Embryonic facial prominence (tissue), 1 donor: ENCODE results near the gene ALDH3B1.

Source experiments
- DNase-seq: peaks from one replicate; pipeline ENCODE4 v3.0.0-alpha.2; 2016; ENCODE audit errors: extremely low spot score

ALDH3B1 gene

GRCh38 chr11:67996622-67997474, 13.3 kb upstream of the ALDH3B1 start:
- no peak for DNase-seq

DNA sequence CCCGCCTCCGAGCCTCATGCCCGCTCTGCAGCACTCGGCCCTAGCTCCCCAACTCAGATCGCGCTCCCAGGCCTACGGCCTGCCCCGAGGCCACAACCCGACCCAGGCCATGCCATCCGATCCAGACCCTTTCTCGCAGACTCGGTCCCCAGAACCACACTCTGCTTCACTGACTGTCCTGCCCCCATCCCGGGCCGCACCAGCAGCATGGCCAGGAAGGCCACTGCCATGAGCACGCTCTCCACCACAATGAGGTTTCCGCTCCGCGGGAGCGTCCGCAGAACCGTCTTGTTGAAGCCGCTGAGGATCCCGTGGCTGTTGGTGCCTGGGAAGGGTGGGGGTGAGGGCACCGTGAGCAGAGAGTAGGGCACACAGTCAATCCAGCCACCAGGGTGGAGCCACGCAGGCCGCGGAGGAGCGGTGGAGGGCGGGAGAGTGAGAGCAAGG, 12.6 kb upstream of the ALDH3B1 start:
- no peak for DNase-seq

DNA sequence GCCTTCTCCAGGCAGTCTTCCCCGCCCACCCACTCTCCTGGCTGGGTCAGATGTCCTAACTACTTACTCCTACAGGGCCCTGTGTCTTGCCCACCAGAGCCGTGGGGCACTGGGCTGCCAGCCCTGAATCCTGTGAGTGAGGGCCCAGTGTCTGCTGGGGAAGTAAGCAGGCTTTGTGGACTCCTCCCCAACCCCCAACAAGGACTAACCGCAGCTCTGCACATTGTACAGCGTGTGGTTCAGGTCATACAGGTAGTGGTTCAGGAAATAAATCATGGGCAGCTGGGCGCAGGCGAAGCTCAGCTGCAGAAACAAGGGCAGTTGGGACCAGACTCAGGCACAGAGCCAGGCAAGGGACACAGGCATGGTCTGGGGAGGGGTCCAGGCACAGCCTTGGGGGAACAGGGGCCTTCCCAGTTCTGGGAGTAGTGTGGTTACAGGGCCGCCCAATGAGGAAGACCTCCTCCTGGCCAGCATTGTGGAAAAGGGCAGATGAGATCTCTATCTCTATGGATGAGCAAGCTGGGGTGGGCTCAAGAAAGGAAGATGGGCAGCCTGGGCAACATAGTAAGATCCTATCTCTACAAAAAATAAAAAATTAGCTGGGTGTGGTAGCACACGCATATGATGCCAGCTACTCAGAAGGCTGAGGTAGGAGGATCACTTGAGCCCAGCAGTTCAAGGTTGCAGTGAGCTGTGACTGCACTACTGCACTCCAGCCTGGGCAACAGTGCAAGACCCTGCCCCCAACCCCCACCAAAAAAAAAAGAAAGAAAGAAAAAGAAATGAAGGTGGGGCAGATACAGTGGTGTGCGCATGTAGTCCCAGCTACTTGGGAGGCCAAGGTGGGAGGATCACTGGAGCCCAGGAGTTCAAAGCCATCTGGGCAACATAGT, 11.7 kb upstream of the ALDH3B1 start:
- no peak for DNase-seq

DNA sequence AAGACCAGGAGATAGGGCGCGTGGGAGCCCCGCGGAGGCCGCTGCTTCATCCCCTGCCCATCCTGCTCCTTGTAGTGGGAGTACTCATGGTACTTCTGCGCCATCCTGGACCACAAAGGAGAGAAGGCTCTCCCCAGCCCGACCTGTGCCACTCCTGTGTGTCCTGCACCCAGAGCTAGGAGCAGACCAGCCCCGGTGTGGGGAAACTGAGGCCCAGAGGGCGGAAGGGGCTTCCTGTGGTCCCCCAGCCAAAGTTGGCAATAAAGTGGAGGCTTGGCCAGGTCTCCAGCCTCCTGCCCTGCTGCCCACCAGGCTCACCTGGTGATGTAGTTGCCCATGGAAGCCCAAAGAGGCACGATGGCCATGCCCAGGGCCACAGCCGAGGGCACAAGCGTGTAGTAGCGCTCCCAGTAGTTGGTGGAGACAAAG, 10.9 kb upstream of the ALDH3B1 start:
- DNase-seq, result no peak

- no peak for DNase-seq
These were observed 10.4 kb upstream of the ALDH3B1 start for GRCh38 chr11:67999704-68000103.

- DNase-seq, result no peak
These were observed 7.6 kb upstream of the ALDH3B1 start for GRCh38 chr11:68002575-68002937.

GRCh38 chr11:68002938-68003845, 6.9 kb upstream of the ALDH3B1 start:
- no peak for DNase-seq

DNA sequence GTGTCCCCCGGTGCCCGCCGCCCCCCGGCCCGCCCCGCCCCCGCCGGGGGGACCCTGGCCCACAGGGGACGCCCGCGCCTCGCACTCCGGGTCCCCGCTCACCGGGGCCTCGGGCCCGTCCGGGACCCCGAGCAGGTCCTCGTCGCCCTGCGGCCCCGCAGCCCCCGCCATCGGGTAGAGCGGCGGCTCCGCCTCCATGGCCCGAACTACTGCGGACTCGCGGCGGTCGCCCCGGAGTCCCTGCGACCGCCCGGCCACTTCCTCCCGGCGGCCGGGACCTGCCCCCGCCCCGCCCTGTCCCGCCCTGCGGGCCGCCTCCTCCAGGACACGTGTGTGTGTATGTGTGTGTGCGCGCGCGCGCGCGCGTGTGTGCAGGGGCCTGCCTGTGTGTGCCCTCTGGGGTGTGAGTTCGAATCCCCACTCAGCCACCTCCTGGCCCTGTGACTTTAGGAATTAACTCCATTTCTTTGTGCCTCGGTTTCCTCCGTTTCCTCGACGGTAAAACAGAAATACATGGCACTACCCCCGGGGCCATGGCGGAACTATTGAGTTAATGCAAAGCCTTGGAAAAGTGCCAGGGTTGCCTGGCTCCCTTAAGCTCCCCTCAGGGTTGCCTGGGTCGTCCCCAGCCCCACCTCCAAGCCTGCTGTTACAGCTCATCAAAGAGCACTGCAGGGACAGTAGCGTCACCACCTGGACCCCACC, 6.1 kb upstream of the ALDH3B1 start, which contains the start of gene UNC93B1:
UNC93B1 (minus strand) TSS at position 252 of the 705 bp plus-strand sequence; CDS start at position 198, 54 bp downstream.
- no peak for DNase-seq

GRCh38 chr11:68004551-68005335, 5.4 kb upstream of the ALDH3B1 start:
- DNase-seq, result no peak

- DNase-seq, result no peak
These were observed 3.4 kb upstream of the ALDH3B1 start for GRCh38 chr11:68006606-68007166.

DNA sequence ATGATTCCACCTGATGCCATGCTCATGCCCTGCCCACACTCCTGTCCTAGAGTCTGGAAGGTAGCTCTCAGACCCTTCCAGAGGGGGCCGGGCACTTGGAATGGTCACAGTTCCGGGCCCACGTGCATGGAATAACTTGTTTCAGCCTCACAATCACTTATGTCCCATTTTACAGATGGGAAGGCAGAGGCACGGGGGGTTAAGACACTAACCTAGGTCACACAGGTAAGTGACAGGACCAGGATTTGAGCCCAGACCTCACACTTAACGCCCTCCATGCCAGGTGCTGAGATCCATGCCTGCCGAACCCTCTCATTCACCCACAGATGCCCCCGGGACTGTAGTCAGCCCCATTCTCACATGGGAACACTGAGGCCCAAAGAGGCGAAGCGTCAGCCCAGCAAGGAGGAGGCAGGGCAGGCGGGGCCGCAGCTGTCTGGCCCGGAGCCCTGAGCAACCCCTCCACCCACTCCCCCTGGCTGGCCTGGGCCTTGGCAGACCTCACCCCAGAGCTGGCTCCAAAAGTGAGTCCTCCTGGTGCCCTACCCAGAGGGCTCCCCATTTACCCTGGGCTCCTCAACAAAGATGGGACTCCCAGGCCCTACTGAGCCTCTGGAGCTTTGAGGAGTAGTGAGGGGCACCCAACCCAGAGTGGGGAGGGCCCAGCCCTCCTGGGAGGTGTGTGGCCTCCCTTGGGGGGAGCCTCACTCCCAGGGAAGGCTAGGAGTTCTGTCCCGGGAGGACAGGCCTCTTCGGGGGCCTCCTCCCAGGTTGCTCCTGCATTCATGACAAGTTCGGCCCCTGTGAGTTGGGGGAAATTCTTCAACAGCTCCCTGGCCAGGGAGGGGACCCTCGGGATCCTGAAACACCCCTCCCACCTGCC, 2.4 kb upstream of the ALDH3B1 start:
- no peak for DNase-seq

DNA sequence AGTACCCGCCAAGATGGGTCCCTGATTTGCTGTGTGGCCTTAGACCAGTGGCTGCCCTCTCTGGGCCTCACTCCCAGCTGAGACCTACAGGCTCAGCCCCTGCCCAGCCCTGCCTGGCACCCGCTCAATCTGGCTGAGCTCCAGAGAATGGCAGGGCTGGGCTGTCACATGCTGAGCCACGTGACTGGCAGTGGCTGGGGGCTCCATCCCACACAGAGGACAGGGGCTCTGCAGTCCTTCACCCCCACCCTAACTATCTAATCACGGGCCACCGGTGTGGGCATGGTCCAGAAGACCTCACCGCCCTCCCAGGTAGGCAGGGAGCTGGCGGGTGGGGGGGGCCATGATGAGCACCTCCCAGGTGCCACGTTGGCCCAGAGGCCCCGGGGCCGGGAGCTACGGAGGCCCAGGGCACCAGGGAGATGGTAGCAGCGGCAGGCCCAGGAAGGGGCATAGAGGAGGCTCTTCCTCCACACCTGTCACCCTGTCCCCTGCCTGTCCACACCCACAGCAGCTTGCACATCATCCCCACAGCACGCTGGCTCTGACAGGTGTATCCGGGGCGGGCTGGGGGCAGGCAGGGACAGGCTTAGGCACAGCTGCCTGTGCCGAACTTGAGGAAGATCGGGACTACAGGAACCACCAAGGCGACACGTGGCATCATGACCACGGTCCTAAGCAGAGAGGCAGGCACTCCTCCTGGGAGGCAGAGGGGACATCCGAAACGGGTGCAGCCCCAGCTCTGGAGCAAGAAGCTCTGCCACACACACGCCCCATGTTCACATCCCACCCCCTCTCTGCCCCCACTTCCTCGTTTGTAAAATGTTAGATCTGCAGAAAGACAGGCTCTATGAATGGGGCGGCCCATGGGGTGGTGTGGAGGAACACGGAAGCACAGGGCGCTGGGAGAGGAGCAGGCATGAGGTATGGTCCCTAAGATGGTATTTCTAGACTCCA, 1.5 kb upstream of the ALDH3B1 start:
- no peak for DNase-seq

GRCh38 chr11:68009391-68010089, 587 bp upstream of the ALDH3B1 start:
- no peak for DNase-seq

GRCh38 chr11:68011051-68011943, 1.2 kb downstream of the ALDH3B1 start:
- DNase-seq, result no peak

GRCh38 chr11:68012044-68012842, 2.1 kb downstream of the ALDH3B1 start:
- DNase-seq, result no peak
